Omental fat pad (tissue), 4 donors: ENCODE data around the gene SYNGR2. TPM values are rescaled to one million over a fixed set of nuclear protein-coding genes. Genes with fewer than 3 reads are reported as not detected.

Experiments used
- ATAC-seq: fragments of 150-250 bp; one replicate; pipeline ENCODE4 v1.9.1; 2016; ENCODE audit warnings: mild to moderate bottlenecking, moderate library complexity; ENCODE audit not compliant: low FRiP score
- DNase-seq: peaks from one replicate; pipeline ENCODE4 v3.0.0-alpha.2; 2019; ENCODE audit warnings: low spot score
- total RNA-seq, 4 donors: library from RNA; depleted of rRNA; stranded (reverse); fragments of >200 nt; gene quantifications; one replicate each; pipeline ENCODE4 v1.1.0, GENCODE V29; 2016
- TF ChIP-seq, protein P1 (sequence below), 3 donors: fragments of 450-650 bp; IDR thresholded peaks; one replicate each; pipeline ENCODE4 v1.5.1; 2016 to 2017; ENCODE audit warnings: antibody characterized with exemption in 3 of 3, mild to moderate bottlenecking in 3 of 3, moderate library complexity in 2 of 3

SYNGR2 gene
- total RNA-seq, 4 donors from 2014 or later, result 24.3 to 80.6 (median 52.4) TPM

DNA sequence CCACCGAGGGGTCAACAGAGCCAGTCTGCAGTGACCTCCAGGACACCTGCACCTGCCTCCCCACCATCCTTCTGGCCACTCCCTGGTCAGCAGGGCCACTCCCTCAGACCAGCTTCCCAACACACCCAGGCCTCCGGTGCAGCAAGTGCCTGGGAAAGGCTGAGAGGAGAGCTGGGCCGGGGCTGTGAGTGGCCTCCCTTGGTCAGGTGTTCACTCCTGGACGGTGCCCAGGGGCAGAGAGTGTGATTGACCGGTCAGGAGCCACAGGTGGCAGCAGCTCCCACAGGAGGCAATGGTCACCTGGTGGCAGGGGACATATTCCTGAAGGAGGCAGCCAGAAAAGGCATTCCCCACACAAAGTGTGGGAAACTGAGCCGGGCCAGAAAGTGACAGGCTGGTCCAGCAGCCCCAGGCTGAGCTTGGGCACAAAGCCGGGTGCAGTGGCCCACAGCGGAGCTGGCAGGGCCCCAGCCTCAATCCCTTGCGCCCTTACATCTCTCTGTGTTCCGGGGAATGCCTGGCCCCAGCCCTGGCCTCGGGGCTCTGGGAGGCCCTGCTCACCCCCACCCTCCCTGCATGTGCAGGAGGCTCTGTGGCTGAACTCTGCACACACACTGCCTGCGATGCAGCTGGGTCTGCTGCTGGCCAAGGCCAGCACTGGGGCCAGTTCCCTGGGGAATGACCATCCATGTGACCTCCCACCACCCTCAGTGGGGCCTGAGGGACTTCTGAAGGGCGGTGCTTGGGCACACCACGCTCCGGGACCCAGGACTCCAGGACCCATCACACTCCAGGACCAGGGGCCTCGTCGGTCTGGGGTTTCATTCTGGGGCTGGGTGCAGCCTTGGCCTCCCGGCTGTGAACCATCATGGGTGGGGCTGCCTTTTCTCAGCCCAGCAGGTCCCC, 23.4 kb upstream of the SYNGR2 start:
- TF ChIP-seq, protein P1, sequence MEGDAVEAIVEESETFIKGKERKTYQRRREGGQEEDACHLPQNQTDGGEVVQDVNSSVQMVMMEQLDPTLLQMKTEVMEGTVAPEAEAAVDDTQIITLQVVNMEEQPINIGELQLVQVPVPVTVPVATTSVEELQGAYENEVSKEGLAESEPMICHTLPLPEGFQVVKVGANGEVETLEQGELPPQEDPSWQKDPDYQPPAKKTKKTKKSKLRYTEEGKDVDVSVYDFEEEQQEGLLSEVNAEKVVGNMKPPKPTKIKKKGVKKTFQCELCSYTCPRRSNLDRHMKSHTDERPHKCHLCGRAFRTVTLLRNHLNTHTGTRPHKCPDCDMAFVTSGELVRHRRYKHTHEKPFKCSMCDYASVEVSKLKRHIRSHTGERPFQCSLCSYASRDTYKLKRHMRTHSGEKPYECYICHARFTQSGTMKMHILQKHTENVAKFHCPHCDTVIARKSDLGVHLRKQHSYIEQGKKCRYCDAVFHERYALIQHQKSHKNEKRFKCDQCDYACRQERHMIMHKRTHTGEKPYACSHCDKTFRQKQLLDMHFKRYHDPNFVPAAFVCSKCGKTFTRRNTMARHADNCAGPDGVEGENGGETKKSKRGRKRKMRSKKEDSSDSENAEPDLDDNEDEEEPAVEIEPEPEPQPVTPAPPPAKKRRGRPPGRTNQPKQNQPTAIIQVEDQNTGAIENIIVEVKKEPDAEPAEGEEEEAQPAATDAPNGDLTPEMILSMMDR (IDR thresholded peaks at IDR 0.05), result no peak
- DNase-seq, result no peak
- ATAC-seq, result no peak

DNA sequence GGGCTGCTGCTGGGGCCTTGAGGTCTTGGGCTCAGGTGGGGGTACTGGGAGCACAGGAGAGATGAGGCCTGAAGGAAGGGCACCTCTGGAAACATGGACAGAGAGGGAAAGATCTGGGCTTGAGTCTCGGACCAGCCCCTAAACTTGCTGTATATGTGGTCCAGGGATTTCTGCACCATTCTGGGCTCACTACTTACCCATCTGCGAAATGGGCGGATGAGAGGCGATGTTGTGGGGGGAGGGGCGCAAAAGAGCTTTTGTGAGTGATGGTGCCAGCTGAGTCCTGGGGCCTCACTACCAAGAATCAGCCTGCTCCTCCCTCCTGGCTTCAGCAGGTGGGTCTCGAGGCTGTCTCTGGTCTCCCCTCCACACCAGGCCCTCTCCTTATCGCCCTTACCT, 21.9 kb upstream of the SYNGR2 start:
- DNase-seq, result no peak
- TF ChIP-seq, protein P1 (IDR thresholded peaks at IDR 0.05), result no peak
- no peak for ATAC-seq

DNA sequence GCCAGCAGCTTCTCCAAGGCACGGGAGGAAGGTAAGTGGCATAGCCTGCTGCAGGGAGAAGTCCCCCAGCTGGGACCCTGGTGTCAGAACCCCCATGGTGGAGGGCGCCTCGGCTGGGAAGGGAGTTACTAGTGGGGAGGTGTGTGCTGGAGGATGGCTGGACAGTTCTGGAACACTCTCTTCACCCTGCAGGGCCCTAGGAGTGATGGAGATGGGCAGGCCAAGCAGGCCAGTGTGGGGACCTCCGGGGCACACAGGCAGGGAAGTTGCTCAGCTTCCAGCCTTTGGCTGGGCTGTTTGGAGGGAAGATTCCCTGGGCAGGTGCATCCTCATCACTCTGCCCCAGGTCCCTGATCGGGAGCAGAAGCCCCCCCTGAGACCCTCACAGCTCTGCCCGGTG, 21.5 kb upstream of the SYNGR2 start:
- TF ChIP-seq, protein P1 (IDR thresholded peaks at IDR 0.05), result no peak
- DNase-seq, result no peak
- ATAC-seq, result no peak

GRCh38 chr17:78147315-78147998, 20.9 kb upstream of the SYNGR2 start:
- DNase-seq (no peak), ATAC-seq (no peak)
- TF ChIP-seq, protein P1 (IDR thresholded peaks at IDR 0.05), result no peak

- TF ChIP-seq, protein P1 (IDR thresholded peaks at IDR 0.05), result no peak
- no peak for ATAC-seq
- DNase-seq, result no peak
These were observed 19.9 kb upstream of the SYNGR2 start for GRCh38 chr17:78148286-78149016.

DNA sequence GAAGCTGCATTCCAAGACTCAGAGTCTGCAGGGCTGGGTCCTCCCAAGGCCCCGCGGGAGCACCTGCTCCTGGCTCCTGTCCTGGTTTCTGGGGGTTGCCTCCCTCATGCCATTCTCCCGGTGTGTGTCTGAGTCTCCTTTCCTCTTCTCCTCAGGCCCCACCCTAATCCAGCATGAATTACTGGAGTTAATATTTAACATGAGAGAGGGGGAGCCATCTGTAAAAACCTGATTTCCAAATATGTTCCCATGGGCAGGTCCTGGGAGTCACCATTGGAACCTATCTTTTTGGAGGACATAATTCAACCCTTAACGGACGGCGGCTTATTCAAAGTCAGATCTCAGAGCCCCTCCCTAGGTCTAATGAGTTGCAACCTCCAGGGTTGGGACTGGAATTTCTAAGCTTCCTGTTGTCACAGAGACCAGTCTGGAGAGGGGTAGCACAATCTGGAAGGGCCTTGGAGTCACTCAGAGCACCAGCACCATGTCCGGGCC, 16.8 kb upstream of the SYNGR2 start:
- ATAC-seq (peak; percentile 67), DNase-seq (no peak)
- TF ChIP-seq, protein P1 (IDR thresholded peaks at IDR 0.05), result no peak
